HG02678 (cell line): ENCODE measurements around the gene DGKB.
"Not testable (repeated sequence)": the region's sequence is repeated elsewhere in the genome, so short reads cannot be mapped to it uniquely, and the experiment has no call there.

Experiments used
- ATAC-seq: cut with Tn5 transposase; IDR thresholded peaks from one replicate; pipeline ENCODE4 v1.9.1; 2021; ENCODE audit warnings: mild to moderate bottlenecking, moderate library complexity; ENCODE audit not compliant: unreplicated experiment

DGKB gene

DNA sequence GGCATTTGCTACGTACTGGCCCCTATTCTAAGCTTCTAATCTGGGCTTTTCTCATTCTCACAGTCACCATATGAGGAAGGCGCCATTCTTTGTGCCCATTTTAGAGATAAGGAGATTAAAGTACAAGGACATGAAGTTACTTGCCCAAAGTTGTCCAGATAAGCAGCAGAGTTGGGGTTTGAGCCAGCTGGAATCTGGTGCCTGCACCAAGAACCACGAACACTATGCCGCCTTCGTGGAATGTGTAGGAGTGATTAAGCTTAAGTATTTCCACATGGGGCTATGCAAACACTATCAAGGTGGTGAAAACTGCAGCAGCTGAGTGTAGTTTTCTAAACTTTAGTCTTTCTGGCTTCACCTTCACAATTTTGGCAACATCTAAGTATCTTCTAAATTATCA, 570.4 kb downstream of the DGKB start:
- ATAC-seq, result no peak

DNA sequence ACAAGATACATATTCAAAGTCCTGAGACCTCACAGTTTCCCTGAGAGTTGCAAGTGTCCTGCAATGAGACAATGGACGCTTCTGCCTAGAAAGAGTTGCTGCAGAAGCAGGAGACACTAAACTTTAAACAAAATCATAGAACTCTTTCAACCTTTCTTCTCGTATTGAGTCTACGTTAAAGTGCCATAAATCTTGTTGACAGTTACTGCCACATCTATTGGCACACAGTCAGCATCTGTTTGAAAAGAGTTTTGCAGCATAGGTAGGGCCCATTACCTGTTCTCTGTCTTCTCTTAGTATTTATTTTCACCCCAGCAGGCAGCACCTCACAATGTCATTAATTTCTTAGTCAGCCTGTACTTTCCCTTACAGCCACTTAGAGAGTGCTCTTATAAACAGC, 577.8 kb downstream of the DGKB start:
- ATAC-seq, result no peak

GRCh38 chr7:14322724-14323123, 579.8 kb downstream of the DGKB start:
- ATAC-seq, result no peak

GRCh38 chr7:14321947-14322346, 580.6 kb downstream of the DGKB start:
- no peak for ATAC-seq

- ATAC-seq, result no peak
These were observed 593.1 kb downstream of the DGKB start for GRCh38 chr7:14309432-14309831.

DNA sequence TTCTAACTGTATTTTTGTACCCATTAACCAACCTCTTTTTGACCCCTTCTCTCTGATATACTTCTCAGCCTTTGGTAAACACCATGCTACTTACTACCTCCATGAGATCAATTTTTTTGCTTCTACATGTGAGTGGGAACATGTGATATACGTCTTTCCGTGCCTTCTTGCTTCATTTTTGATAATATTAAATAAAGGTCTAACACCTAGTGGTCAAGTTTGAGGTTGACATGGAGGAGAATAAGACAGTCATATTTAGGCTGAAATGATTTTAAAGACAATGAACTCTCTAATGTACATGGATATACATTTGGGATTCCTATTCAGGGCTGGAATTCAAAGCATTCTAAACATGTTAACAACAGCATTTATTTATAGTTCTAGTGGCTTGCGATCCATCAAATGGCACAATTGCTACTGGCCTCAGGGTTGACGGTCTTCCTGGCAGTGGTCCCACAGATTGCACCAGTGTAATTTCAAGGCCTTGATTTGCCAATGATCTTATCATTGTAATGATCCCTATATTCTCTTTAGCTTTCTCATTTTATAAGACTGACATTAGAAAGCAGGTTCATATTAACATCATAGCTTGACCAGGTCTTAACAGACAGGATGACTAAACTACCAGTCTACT, 597.2 kb downstream of the DGKB start:
- no peak for ATAC-seq

GRCh38 chr7:14303536-14303935, 599.0 kb downstream of the DGKB start:
- ATAC-seq, result no peak

DNA sequence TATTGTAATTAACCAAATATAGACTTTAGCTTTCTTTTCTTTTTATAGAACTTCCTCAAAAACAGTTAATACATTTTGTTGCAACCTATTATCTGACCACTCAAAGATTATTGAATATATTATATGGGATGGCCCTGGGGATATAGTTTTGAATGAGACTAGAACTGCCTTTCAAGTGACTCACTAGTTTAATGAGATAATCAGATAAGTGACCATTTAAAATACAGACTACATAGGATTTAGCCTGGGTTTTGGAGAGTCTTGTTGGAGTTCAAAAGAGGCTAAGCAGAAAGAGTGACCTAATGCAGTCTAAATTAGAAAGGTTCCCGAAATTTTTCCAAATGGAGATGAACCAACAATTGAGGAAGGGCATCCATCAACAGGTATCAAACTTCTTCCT, 607.9 kb downstream of the DGKB start:
- no peak for ATAC-seq

GRCh38 chr7:14293434-14293833, 609.1 kb downstream of the DGKB start:
- ATAC-seq, result no peak

GRCh38 chr7:14292737-14293136, 609.8 kb downstream of the DGKB start:
- ATAC-seq, result no peak

- no peak for ATAC-seq
These were observed 612.6 kb downstream of the DGKB start for GRCh38 chr7:14289957-14290356.

DNA sequence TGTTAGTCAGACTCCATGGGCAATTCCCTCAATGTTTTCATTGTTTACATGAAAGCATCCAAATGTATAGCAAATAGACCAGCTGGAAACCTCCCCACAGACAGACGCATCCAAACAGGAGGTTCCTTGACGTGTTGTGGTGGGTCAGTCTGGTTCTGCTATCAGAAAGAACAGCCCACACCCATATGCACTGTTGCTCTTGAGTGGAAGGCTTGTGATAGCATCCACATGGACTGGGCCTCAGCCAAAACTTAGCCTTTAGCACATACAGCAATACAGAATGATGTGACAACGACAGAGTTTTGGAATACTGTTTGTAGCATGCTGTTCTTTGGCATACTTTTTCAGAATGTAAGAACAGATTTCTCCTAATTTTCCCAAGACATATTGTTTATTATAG, 613.9 kb downstream of the DGKB start:
- ATAC-seq, result no peak

DNA sequence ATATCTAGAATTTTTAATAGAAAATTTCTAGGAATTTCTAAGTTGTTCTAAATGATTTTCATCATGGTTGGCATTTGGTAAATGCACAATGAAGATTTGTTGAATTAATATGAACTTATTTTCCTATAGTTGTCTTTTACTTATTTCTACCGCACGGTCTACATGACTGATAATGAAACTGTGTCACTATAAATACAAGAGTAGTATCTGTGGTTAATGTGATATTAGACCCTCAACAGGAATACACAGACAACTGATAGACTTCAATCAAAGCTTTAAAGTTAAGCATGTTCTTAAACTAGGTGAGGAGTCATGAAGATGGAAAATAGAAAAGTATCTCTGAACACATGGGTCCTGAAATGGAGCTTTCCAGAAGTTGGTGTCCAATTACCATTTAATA, 615.2 kb downstream of the DGKB start:
- no peak for ATAC-seq

GRCh38 chr7:14286036-14286435, 616.5 kb downstream of the DGKB start:
- no peak for ATAC-seq

DNA sequence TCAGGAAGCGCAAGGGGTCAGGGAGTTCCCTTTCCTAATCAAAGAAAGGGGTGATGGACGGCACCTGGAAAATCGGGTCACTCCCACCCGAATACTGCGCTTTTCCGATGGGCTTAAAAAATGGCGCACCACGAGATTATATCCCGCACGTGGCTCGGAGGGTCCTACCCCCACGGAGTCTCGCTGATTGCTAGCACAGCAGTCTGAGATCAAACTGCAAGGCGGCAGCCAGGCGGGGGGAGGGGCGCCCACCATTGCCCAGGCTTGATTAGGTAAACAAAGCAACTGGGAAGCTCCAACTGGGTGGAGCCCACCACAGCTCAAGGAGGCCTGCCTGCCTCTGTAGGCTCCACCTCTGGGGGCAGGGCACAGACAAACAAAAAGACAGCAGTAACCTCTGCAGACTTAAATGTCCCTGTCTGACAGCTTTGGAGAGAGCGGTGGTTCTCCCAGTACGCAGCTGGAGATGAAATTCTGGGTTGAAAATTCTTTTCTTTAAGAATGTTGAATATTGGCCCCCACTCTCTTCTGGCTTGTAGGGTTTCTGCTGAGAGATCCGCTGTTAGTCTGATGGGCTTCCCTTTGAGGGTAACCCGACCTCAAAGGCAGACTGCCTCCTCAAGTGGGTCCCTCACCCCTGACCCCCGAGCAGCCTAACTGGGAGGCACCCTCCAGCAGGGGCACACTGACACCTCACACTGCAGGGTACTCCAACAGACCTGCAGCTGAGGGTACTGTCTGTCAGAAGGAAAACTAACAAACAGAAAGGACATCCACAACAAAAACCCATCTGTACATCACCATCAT, 623.3 kb downstream of the DGKB start:
- ATAC-seq, result not testable (repeated sequence)

DNA sequence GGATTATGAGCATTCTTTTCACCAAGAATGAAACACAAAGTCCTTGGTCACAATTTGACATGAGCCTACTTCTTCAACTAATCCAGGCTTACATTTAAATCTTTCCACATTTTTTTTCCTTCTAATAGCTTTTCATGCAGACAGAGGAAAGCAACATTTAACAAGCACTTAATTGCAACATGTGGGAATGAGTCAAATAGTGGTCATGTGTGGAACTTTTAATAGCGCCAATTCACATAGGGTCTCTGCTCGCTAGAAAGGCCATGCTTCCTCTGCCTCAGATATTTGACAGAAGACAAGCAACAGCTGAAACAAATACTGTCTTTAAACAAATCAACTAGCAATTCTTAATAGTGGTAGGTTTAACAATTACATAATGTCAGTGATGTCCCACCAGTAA, 627.2 kb downstream of the DGKB start:
- ATAC-seq, result no peak

DNA sequence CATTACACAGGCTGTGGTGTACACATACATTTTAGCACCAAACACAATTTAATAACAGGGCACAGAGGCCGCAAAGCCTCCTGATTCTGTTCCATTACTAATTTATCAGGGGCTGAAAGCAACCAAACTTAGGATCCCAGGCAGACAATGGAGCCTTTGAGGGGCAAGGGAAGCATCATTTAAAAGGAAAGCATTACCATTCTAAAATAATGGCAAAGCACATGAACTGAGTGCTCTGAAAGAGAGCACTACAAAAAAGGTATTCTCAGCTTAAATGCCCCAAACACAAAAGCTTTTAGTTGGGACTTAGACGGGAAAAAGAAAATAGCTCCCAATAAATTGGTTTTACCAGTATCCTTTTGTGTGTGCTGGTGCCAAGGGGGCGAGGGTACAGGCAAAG, 631.1 kb downstream of the DGKB start:
- ATAC-seq, result no peak

DNA sequence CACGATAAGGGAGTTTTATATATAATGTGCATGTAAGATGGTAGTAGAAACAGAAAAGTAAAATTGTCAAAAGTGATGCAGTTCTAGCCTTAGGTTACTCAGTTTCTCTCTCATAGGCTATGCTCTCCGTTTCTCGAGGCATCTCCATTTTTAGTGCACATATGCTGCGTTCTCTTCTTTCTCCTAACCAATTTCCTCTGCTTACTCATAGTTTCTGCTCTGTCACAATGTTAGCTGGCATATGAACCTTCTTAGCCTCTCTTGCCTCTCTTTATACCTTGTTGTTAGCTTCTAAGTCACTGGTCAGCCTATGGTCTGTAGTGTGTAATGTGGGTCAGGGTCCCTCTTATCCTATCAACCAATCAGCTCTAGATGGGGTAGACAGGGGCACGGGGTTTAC, 632.5 kb downstream of the DGKB start:
- no peak for ATAC-seq

DNA sequence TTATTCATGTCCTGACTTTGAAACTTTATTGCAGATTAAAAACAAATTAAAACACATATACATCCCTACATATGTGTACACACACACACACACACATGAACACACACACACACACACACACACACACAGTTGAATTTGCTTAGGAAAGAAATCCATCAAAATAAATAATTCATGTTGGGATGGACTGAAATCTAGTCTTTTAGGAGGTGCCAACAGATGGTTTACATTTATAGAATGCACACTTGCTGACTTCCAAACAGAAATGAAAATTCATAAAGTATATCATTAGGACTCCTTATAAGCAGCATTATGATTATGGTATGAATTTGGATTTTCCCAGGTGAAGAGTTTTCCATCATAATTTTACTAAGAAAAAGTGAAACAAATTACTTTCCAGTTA, 642.5 kb downstream of the DGKB start:
- no peak for ATAC-seq

GRCh38 chr7:14258861-14259260, 643.7 kb downstream of the DGKB start:
- no peak for ATAC-seq

DNA sequence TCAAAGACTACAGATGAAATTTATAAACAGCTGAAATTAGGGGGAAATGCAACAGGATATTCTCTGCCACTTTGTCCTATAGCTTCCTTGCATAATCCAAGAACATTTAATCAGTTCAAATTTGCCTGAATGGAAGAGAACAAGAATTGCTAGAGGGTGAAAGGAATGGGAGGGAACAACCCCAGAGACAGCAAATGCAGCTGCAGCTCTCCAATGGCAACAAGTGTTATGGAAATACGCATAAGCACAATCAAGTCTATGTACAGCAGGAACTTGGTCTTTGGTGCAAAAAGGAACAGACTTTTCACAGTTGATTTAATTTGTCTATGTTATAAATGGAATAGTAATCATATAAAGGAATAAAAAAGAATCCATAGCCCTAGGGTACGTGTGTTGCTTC, 644.1 kb downstream of the DGKB start:
- no peak for ATAC-seq

GRCh38 chr7:14252458-14252857, 650.1 kb downstream of the DGKB start:
- no peak for ATAC-seq

GRCh38 chr7:14242175-14242574, 660.4 kb downstream of the DGKB start:
- ATAC-seq, result no peak
